COR-L47 (cell line): ENCODE measurements around the gene FAM83C.
"Not testable (repeated sequence)": the region's sequence is repeated elsewhere in the genome, so short reads cannot be mapped to it uniquely, and the experiment has no call there.

Experiments used
- DNase-seq: peaks from one replicate; lab custom pipeline; 2025; lab: John Stamatoyannopoulos, UW

The FAM83C gene

DNA sequence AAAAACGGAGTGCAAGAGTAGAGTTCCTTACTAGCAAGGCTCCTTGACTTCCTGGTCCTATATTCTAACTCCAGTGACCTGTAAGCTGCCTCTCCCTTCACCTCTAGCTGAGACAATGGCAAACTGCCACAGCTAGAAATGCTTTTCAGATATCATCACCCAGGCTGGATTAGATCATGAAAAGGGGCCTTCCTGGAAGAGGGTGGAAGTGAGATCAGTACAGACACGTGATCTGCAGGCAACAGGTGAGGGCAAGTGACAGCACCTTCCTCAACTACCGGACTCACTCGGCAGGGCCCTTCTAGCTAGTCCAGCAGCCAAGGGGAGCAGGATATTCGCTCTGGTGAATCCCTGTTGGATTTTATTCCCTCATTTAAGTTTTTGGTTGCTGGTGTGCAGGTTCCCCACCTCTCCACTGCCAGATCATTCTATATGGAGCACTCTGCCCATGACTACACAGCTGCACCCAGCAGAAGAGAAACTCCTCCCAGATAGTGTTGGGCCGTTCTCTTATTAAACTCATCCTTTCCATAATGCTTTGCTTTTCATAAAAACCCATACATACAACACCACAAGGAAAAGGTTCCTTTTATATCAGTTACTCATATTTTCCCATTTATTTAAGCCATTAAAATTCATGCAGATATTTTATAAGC lies 26.4 kb upstream of the FAM83C start:
- DNase-seq: no peak

DNA sequence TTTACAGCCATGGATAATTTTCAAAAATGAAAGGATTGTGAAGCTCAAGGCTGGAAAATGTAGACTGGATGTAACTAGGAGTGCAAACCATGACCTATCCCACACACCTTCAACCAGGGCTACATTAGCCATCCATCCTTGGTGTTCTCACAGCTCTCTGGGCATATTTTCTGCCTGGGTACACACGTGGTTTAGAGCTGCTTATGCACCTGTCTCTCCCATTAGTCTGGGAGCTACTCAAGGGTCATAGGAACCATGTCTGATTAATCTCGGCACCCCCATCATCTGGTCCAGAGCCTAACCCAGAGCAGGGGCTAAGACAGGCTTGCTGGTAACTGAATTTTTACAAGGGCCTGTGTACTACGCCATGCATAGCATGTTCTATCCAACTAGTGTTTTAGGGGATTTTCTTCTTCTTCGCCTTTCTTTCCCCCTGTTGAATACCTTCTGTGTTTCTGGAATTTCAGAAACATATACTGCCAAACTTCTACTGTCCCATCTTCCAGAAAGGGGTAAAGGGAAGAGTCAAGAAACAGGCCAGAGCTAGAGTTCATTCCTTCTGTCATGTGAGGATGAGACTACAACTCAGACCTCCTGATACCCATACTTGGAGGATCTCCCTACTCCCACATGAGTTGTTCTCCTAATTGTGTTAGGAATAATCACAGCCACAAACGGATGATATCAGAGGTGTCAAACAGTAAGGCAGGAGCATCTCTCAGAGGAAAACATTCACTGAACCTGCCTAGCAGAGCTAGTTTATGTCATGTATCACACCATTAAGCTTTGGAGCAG lies 25.4 kb upstream of the FAM83C start:
- DNase-seq: no peak

DNA sequence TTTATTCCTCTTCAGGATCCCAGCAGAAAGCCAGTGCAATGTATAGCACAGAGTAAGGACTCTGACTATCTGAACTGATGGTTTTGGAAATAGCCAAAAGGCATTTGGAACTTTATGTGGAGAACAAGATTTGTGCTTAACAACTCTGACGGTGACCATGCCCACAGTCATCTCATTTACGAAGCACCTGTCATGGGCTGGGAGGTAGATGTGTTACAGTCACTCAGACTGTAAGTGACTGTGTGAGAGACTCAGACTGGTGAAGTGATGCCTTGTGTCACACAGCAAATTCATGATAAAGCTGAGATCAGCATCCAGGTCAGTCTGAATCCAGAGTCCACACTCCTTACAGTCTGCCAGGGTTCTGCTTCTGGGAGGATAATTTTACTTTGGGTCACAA lies 23.9 kb upstream of the FAM83C start:
- DNase-seq: no peak

DNA sequence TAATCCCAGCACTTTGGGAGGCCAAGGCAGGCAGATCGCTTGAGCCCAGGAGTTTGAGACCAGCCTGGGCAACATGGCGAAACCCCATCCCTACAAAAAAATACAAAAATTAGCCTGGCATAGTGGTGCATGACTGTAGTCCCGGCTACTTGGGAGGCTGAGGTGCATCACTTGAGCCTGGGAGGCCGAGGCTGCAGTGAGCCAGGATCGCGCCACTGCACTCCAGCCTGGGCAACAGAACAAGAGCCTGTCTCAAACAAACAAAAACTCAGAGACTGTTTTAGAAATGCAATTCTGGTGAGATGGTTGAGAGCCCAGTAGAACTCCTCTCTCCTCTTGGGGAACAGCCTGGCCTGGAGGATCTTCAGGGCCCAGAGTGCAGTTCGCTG lies 23.4 kb upstream of the FAM83C start:
- not testable (repeated sequence) for DNase-seq

DNA sequence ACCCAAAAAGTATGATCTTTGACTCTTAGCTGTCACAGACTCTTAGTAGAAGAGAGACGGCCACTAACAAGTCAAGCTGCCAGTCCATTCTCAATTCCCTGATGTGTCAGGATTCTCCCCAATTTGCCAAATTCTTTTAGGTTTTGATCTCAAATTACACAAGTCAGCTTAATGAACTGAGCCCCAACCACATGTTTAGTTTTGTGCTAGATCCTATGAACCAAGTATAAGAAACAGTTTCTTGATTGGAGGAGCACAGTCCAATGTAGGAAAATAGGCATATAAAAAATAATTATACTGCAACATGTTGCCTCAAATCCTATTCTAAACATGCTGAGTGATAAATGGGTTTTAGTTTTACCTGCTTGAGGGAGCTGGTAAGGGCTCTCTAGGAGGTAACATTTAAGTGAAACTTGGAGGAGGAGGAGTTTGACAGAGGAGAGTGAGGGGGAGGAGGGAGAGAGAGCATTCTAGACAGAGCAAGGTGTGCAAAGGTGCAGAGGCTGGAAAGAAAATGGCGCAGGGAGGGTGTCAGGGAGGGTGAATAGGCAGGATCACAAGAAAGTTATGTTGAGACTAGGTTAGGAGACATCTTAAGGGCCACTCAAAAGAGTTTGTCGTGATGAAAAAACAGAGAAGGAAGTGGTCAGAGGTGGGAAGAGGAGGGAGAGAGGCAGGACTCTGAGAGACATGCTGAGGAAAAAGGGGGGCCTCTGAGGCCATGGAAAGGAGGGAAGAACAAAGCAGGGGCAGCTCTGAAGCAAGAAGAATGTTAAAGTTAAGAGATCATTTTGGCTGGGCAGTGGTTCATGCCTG lies 22.8 kb upstream of the FAM83C start:
- DNase-seq: no peak

DNA sequence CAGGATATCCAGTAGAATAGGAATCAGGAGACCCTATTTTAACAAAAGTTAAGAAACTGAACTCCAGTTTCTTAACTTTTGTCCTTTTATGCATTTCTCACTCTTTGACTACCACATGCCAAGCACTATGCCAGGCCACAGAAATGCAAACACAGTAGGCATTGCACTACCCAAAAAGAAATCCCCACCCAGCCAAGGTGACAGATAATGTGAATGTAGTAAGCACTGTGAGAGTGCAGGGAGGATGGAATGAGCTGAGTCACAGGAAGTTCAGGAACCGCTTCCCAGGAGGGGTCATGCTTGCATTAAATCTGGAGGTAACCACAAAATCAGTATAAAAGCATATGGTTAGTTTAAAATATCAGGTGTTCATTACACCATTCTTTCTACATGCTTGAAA lies 20.1 kb upstream of the FAM83C start:
- DNase-seq: no peak

DNA sequence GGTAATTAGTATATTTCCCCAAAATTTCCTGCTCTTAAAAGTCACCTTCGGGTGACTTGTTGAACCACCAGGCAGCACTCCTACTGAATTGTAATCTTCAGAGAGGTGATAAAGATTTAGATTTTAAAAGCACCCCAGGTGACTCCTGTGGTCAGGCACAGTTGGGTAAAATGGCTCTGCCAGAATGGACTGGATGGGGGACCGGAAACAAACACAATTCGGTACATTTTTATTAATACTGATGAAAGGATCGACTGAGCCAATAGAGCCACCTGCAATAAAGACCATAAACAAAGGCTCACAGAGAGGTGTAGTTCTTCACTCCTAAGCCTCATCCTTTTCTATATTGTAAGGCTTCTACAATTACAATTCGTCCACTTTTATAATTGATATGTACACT lies 19.6 kb upstream of the FAM83C start:
- DNase-seq: no peak

DNA sequence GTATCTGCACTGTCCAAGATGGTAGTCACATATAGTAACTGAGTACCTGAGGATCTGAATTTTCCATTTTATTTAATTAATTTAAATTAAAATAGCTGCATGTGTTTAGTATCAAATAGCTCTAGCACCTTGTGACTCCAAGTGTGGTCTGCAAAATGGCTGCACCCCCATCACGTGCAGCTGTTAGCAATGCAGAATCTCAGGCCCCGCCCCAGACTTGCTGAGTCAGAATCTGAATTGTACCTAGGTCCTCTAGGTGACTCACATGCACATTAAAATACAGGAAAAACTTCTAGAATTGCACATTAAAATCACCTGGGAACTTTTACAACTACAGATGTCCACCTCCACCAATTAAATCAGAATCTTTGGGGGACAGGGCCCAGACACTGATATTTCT lies 19.2 kb upstream of the FAM83C start:
- no peak for DNase-seq

DNA sequence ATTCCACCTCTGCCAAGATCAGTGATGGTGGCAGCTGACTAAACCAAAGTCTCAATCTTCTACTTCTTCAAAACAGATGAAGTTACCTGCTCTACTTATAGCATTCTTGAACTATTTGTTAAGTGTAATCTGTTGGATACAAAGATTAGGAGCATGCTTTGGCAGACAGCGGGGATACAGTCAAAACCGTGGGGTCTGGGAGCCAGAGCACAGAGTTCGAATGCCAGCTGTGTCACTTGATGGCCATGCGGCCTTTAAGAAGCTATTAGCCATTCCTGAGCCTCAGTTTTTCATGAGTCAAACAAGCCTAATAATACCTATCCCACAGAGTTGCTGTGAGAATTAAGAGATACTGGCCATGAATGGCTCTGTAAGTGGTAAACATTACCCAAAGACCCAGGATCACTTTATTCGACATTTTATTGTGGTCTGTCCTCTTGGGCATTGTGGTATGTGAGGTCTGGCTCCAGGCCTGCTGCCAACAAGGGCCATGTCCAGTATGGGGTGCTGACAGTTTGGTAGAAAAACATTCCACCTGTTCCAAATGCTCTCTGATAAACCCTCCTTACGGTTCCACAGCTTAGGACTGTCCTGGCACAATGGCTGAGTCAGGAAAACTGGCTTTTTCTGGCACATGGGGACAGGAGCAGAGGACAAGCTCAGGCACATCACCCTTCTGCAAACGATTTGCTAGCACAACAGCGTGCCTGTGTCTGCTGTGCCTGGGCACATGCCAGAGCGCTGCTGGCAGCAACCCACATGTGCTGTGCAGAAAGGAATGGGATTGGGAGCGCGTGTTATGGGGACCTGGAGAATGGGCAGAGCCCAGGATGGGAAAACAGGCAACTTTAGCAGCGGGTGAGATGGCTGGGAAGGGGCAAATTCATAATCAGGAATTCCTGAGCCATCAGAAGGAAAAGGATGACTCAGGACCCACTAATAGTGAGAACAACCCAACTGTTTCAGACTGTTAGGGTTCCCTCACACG lies 15.7 kb upstream of the FAM83C start:
- no peak for DNase-seq

DNA sequence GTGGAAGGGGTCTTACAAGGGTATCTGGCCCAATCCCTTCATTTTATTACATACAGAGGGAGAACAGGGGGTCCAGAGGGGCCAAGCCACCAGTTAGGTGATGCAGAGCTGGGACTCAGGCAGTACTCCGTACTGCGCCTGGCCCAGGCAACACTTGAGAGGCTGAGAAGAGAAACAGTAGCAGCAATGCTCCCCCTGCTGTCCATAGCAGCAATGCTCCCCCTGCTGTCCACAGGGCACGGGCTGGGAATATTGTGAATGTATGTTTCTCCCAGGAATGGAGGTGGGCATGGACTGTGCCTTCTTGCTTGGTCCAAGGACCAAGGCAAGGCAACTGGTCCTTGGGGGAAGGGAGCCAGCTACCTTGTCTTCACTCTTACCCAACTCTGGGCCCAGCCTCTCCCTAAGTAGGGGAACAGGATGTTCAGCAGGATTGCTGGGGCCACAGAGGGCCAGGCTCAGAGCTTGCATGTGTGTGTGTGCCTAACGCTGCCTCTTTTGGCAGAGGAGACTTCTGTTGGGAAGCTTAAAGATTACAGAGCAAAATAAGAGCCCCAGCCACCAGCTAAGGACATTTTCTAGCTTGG lies 14.8 kb upstream of the FAM83C start:
- peak; percentile 28 for DNase-seq

DNA sequence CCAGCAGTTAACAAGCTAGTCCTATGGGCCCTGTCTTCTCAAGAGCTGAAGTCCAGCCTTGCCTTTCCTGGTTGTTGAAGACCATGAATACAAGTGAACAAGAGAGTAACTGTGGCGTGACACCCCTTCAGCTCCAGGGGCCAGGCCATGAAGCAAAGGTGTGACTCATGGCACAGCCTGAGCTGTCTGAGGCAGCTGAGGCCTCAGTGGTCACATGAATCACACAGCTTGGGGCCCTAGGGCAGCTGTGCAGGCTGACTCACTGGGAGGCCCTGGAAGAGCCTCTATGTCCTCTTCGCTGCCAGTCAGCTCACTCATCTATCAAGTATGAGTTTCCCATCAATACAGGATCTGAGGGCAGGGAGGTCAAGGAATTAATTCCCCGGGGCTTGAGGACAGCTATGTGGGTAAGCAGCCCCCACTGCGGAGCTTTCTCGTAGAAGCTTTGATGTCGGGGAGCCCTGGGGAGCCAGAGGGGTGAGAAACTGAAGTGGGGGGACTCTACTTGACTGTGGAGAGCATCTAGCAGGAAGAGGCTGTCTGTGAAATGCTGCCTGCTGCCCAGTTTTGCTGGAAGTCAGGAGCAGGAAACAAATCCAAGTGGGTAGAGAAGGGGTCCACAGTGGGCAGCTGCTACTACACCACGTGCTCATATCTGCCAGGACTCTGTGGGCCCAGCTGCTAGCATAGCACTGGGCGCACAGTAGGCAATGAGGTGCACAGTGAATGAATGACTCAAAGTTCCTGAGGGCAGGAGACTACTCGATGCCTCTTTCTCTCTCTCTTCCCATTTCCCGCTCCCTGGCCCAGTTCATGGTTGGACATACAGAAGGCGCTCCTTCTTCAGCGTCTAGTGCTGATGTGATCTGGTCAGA lies 13.7 kb upstream of the FAM83C start:
- no peak for DNase-seq

DNA sequence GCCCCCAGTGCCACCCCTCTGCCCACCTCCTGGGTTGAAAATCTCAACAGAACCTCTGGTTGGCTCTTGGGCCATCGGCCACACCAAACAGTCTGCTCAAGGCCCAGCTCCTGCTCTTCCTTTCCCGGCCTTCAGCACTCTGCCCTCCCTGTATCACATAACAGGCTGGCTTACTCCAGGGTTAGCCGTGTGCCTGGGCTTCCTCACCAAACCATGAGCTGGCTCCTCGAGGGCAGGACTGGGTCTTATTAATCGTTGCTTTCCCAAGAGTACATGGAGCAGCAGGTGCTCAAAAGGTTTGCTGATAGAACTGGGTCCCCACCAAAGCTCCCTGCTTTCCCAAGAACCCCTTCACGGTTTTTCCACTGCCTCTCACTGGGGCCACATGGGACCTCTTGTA lies 12.7 kb upstream of the FAM83C start:
- DNase-seq: no peak

DNA sequence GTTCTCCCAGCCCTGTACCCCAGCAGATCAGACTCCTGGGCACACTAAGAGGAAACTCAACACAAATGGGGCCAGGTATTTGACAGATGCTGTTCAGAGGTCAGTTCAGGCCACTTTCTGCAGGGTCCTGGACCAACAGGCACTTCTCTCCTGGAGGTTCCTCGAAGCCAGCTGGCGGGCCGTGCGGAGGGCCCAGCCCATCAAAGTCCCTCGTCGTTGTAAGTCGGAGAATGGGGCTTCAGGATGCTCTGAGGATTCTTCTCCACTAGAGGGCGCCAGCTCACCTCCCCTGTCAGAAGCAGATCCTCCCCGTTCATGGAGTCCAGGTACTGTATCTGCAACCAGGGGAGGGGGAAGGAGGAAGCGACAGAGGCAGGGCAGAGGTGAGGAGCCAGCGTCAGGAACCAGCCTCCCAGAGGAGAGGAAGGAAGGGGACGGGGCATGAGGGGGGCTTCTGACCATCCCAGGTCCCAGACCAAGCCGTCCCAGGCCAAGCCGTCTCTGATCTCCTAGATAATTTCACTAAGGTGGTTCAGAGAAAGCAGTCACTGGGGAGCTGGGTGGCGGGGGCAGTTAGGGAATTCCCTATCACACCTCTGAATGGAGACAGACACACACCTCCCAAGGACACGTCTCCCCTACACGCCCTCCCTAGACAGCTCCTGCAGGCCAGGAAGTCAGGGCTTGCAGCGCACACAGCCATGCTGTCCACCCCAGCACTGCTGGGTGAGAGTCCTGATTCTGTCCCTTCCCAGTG lies 11.7 kb upstream of the FAM83C start:
- peak; percentile 81 for DNase-seq

DNA sequence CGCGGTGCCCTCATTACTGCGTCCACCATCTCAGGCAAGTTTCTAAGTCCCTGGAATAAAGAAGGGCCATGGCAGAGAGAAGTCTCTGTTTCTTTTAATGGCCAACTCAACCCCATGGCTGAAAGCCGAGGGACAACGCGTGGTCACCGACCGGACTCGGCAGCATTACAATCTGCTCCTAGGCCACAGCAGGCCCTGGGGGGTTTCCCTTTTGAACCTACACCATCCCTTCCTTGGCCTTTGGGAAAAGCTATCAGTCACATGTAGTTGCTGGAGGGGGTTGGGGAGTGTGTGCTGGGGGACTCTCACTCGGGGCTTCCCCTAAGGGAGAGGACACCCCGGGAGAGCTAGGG lies 11.1 kb upstream of the FAM83C start:
- DNase-seq: no peak

DNA sequence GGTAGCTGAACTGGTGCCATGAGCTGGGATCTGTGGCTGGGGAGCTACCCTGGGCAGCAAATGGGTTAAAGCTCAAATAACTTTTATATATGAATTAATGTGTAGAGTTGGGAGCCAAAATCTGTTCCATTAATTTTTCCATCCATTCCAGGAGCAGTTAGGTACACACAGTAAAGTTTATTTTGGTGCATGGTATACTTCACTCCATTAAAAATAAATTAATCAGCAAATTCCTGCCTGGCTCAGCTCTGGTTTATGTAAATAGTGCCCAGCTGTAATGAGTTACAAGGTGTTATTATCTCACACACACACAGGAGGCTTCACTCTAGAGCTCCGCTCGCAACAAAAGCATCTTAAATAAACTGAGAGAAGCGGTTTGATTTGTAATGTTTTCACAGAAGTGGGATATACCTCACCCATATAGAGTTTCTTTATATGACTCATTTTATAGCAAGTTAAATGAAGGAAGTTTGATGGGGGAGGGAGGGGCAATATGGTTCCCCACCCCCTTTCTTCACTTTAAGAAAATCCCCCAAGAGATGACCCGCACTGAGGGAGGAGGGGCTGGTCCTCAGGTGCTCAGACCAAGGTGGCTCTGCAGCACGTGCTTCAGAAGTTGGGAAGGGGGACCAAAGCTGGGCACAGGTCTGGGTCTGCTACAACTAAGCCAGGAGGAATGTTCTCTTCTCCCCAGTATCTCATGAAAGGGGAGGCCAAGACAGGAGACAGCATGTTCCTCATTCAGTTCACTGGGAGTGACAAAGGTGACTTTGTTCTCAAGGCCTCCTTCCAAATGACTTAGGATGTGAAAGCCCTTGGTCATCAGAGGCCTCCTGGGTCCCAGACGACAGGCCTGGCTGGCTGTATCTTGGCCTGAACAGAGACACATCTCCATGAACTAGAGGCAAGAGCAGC lies 10.5 kb upstream of the FAM83C start:
- peak; percentile 59 for DNase-seq

DNA sequence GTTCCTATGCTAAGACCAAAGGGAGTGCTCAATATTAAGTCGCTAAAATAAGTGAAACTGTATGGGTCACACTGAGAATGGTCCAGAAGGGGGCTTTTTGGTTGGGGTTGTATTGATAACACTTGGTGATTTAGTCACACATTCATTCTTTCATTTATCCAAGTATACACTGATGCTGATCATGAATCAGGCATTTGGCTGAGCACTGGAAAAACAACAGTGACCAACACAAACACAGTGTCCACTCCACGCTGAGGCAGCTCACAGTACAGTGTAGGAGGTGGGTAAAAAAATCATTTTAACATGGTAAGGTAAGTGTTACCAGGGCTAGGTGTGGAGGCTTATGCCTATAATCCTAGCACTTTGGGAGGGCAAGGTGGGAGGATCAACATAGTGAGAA lies 9.2 kb upstream of the FAM83C start:
- no peak for DNase-seq

DNA sequence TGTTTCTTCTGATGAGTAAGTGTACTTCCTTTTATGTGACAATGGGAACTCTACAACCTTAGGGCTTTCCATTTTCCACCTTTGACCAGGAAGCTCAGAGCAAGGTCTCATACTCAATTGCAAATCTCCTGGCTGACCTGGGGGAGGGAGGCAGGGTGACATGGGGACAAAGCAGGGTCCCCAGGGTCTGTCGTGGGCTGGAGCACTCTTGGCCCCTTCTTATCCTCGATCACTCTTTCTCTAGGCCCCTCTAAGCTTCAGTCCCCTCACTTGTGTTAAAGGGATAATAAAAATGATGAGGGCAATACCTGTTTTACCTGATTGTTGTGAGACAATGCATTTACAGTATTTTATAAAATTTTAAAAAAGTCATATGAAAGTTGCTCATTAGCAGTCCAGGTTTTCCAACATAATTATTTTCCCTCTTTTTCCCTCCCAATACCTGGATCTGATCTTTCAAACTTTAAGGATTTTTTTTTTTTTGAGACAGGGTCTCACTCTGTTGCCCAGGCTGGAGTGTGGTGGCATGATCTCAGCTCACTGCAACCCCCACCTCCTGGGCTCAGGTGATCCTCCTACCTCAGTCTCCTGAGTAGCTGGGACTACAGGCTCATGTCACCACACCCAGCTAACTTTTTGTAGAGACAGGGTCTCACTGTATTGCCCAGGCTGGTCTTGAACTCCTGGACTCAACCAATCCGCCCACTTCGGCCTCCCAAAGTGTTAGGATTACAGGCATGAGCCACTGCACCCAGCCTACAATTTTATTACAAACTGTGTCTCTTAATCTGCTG lies 8.4 kb upstream of the FAM83C start:
- DNase-seq: no peak

DNA sequence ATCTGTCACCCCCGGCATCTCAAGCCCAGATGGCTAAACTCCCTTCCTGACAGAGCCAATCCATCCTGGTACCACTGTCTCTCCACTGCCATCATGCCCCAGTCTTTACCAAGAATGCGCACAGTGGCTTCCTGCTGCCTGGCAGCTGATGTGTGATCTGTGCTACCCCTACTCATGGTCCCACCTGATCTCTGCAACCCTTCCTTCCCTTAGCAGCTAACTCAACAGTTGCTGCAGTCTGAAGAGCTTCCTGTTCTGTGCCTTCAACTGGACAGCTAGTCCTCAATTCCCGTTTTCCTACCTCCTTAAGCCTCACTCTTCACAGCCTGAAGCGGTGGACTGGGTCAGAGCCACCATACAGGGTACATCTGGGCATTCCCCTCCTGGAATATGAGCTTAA lies 7.6 kb upstream of the FAM83C start:
- no peak for DNase-seq
